Natural killer cell treated with Interleukin-12 subunit alpha and Interleukin-12 subunit beta and Interleukin-15 and Interleukin-18, amount 100 ng/mL, for 72 hours (primary cell): ENCODE data around the gene ZCWPW2. TPM values are rescaled to one million over a fixed set of nuclear protein-coding genes. Genes with fewer than 3 reads are reported as not detected.
A peak's percentile ranks its signal among the peaks of the same experiment; 100 is the strongest.

Source experiments
- ATAC-seq, 2 donors: fragments of 150-1000 bp; cut with Tn5 transposase in 1 of 2; sonication (Bioruptor Pico), chemical (Tn5 transposase) in 1 of 2; 2 replicates each; pipeline ENCODE4 v1.10.0; 2021
- DNase-seq: peaks from one replicate; pipeline ENCODE4 v3.0.0; 2022; ENCODE audit warnings: low spot score
- H3K27ac Mint-ChIP-seq, 2 donors: 1 replicate in 1 of 2; 2 replicates in 1 of 2; pipeline ENCODE4 v1.8.0; 2022; ENCODE audit warnings: mixed read lengths in 2 of 2, mild to moderate bottlenecking in 1 of 2, moderate library complexity in 1 of 2
- H3K27me3 Mint-ChIP-seq, 2 donors: 1 replicate in 1 of 2; 2 replicates in 1 of 2; pipeline ENCODE4 v1.8.0; 2022; ENCODE audit warnings: mixed read lengths in 2 of 2
- H3K36me3 Mint-ChIP-seq: one replicate; pipeline ENCODE4 v1.8.0; 2022; ENCODE audit warnings: mixed read lengths
- H3K4me1 Mint-ChIP-seq, 2 donors: 1 replicate in 1 of 2; 2 replicates in 1 of 2; pipeline ENCODE4 v1.8.0; 2022; ENCODE audit warnings: low read depth in 2 of 2, mixed read lengths in 2 of 2, mild to moderate bottlenecking in 1 of 2
- H3K4me3 Mint-ChIP-seq: one replicate; pipeline ENCODE4 v1.8.0; 2022; ENCODE audit warnings: mixed read lengths
- H3K9me3 Mint-ChIP-seq: 2 replicates; pipeline ENCODE4 v1.8.0; 2022; ENCODE audit warnings: mixed read lengths
- total RNA-seq, 2 donors: library from RNA; stranded (reverse); gene quantifications; one replicate each; pipeline ENCODE4 v1.2.3, GENCODE V29; 2022

The ZCWPW2 gene
- total RNA-seq, 2 donors from 2014 or later: 0.24 TPM; not detected in 1

GRCh38 chr3:28334552-28334951 lies 14.0 kb upstream of the ZCWPW2 start:
- Mint-ChIP-seq H3K4me1 (peaks cover 5 to 24% of the 10 kb centered on the region in 2 donors), H3K27ac (peak overlapping the region in 1 of 2 donors; percentile 16), H3K9me3 (no peaks in the 10 kb centered on the region), H3K36me3 (peaks cover 10% of the 10 kb centered on the region), H3K4me3 (no peak overlapping the region), H3K27me3 (no peaks in the 10 kb centered on the region)
- ATAC-seq (no peak), DNase-seq (no peak)

GRCh38 chr3:28335246-28335645 lies 13.3 kb upstream of the ZCWPW2 start:
- Mint-ChIP-seq H3K4me3 (no peak overlapping the region), H3K27me3 (no peaks in the 10 kb centered on the region), H3K27ac (peak overlapping the region in 1 of 2 donors; percentile 16), H3K9me3 (no peaks in the 10 kb centered on the region), H3K36me3 (peaks cover 10% of the 10 kb centered on the region), H3K4me1 (peaks cover 5 to 23% of the 10 kb centered on the region in 2 donors)
- no peak for DNase-seq
- no peak for ATAC-seq

GRCh38 chr3:28337230-28337629 lies 11.3 kb upstream of the ZCWPW2 start:
- no peak overlapping the region for H3K4me3 Mint-ChIP-seq
- peaks cover 7 to 18% of the 10 kb centered on the region in 2 donors for H3K4me1 Mint-ChIP-seq
- H3K27ac Mint-ChIP-seq: no peak overlapping the region
- H3K27me3 Mint-ChIP-seq: no peaks in the 10 kb centered on the region
- DNase-seq: no peak
- peaks cover 10% of the 10 kb centered on the region for H3K36me3 Mint-ChIP-seq
- no peaks in the 10 kb centered on the region for H3K9me3 Mint-ChIP-seq
- no peak for ATAC-seq

DNA sequence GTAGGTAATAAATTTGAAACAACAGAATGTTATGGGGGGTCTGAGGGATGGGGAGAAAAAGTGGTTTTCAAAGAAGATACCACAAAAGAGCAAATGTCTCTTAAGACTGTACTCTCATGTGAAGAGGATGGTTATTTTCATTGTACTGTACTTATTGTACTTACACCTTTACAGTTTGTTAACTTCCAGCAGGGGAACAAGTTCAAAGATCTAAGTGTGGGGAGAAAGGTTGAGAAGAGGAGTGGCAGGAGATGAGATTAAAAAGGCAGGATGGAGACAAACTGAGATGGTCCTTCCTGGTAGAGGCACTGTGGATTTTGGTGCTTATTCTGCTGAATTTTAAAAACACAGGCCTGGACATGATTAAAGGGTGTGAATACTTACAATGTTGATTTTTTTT lies 5.4 kb upstream of the ZCWPW2 start:
- ATAC-seq (no peak), DNase-seq (no peak)
- Mint-ChIP-seq H3K36me3 (peaks cover 8% of the 10 kb centered on the region), H3K27ac (peak overlapping the region; percentile 9 to 39), H3K4me3 (no peak overlapping the region), H3K4me1 (peaks cover 32 to 43% of the 10 kb centered on the region in 2 donors), H3K27me3 (no peaks in the 10 kb centered on the region), H3K9me3 (no peaks in the 10 kb centered on the region)

DNA sequence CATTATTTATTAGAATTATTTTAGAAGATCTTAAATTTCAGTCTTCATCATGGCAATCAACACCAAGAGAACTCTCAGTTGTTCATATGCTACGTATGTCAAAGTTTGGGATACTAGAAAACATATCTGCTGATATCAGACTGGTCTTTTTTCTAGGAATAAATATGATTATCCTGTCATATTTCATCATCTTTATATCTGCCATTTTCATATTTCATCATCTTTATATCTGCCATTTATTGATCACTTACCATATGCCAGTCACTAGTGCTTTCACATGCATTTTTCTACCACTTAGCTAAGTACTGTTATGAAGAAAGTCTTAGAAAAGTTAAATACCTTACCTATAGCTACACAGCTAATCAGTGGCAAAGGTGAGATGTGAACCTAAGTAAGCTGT lies 2.8 kb upstream of the ZCWPW2 start:
- Mint-ChIP-seq H3K9me3 (no peaks in the 10 kb centered on the region), H3K27me3 (no peaks in the 10 kb centered on the region), H3K36me3 (peaks cover 14% of the 10 kb centered on the region), H3K27ac (no peak overlapping the region), H3K4me1 (peaks cover 40 to 56% of the 10 kb centered on the region in 2 donors), H3K4me3 (no peak overlapping the region)
- no peak for DNase-seq
- no peak for ATAC-seq

- ATAC-seq (no peak), DNase-seq (no peak)
- peak overlapping the region; percentile 97 to 98 for H3K27ac Mint-ChIP-seq
- H3K4me1 Mint-ChIP-seq: peaks cover 36 to 55% of the 10 kb centered on the region in 2 donors
- peaks cover 24% of the 10 kb centered on the region for H3K36me3 Mint-ChIP-seq
- no peaks in the 10 kb centered on the region for H3K9me3 Mint-ChIP-seq
- H3K27me3 Mint-ChIP-seq: no peaks in the 10 kb centered on the region
- H3K4me3 Mint-ChIP-seq: peak overlapping the region; percentile 96
These were observed 902 bp upstream of the ZCWPW2 start for GRCh38 chr3:28347374-28348264.

GRCh38 chr3:28348265-28348628 lies 274 bp upstream of the ZCWPW2 start:
- peak overlapping the region; percentile 96 for H3K4me3 Mint-ChIP-seq
- H3K27me3 Mint-ChIP-seq: no peaks in the 10 kb centered on the region
- DNase-seq (no peak), ATAC-seq (peak; percentile 91 to 92)
- peaks cover 33 to 49% of the 10 kb centered on the region in 2 donors for H3K4me1 Mint-ChIP-seq
- no peaks in the 10 kb centered on the region for H3K9me3 Mint-ChIP-seq
- peaks cover 24% of the 10 kb centered on the region for H3K36me3 Mint-ChIP-seq
- H3K27ac Mint-ChIP-seq: peak overlapping the region; percentile 97 to 98

DNA sequence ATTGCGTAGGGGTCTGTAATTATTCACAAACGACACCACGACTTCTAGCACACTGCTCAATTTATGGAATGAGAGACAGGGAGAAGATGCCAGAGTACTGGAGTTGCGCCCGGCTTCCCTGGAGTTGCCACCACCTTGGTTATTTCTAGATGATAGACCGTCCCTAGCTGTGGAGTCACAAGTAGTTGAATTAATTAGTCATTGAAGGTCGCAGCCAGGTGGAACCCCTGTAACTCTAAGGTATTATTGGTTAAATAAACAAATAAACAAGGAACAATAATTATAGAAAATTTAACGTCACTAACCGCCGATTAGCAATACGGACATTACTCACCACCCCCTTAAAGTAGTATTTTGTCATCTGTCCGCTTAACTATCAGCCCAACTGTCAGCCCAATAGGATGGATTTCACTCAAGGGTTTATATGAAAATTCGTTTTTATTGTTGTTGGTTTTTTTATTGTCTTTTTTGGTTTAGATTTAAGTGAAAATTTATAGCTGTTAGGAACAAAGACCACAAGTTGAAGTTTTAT lies 1.0 kb downstream of the ZCWPW2 start:
- peak overlapping the region; percentile 96 for H3K4me3 Mint-ChIP-seq

DNA sequence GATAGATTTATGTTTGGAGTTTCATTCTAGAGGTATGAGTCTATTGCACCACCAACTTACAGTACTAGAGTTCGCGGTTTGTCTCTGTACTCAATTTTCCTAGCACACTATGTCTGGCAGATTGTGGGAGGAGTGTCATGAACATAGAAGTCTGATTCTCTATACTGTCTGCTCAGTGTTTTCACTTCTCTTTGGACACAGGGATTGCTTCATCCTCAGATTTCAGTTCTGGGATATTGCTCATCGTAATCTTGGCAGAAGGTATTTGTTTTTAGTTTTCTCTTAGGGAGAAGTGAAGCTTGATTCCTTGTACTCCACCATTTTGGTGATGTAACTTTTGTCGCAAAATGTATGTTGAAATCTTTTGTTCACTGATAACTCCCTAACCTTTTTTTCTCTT lies 27.9 kb downstream of the ZCWPW2 start:
- Mint-ChIP-seq H3K9me3 (peaks cover 8% of the 10 kb centered on the region), H3K36me3 (peaks cover 11% of the 10 kb centered on the region), H3K27ac (no peak overlapping the region), H3K4me1 (no peaks in the 10 kb centered on the region), H3K4me3 (no peak overlapping the region), H3K27me3 (peaks cover 20 to 38% of the 10 kb centered on the region in 2 donors)
- ATAC-seq (no peak), DNase-seq (no peak)

More for the DNA sequence above, 1.0 kb downstream of the ZCWPW2 start:
- H3K9me3 Mint-ChIP-seq: peaks cover 3% of the 10 kb centered on the region
- ATAC-seq (no peak), DNase-seq (no peak)
- no peaks in the 10 kb centered on the region for H3K27me3 Mint-ChIP-seq
- peak overlapping the region; percentile 97 to 98 for H3K27ac Mint-ChIP-seq
- H3K36me3 Mint-ChIP-seq: peaks cover 34% of the 10 kb centered on the region
- peaks cover 32 to 47% of the 10 kb centered on the region in 2 donors for H3K4me1 Mint-ChIP-seq

DNA sequence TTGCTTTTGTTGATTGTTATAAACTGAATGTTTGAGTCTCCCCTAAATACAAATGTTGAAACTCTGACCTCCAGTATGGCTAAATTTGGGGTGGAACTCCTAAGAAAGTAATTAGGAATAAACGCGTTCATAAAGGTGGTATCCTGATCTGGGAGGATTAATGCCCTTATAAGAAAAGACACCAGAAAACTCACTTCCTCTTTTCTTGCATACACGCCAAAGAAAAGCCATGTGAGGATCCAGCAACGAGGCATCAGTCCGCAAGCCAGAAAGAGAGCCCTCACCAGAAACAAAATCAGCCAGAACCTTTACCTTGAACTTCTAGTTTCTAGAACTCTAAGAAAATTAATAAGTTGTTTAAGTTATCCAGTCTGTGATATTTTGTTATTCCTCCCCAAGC lies 37.5 kb downstream of the ZCWPW2 start:
- DNase-seq (no peak), ATAC-seq (no peak)
- Mint-ChIP-seq H3K4me3 (no peak overlapping the region), H3K36me3 (no peaks in the 10 kb centered on the region), H3K27me3 (peaks cover 0 to 13% of the 10 kb centered on the region in 2 donors), H3K9me3 (peaks cover 13% of the 10 kb centered on the region), H3K4me1 (no peaks in the 10 kb centered on the region), H3K27ac (no peak overlapping the region)

DNA sequence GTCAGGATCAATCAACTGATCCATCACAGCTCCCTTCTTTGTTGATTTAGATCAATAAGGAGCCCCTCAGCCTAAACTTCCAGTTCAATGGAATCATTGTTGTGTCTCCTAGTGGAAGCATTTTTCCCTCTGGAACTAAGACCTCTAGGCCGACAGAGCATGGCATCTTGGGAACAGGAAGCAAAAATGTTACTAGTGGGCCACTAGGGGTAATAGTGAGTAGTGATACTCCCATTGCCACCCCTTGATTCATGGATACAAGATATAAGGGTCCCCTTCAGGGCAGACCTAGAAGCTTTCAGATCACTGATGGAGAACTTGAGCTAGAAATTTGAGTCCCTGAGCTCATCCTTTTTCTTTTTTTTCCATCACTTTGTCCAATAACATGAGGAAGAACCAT lies 40.5 kb downstream of the ZCWPW2 start:
- peaks cover 15% of the 10 kb centered on the region for H3K36me3 Mint-ChIP-seq
- H3K4me3 Mint-ChIP-seq: no peak overlapping the region
- H3K9me3 Mint-ChIP-seq: peaks cover 19% of the 10 kb centered on the region
- DNase-seq (no peak), ATAC-seq (no peak)
- H3K4me1 Mint-ChIP-seq: no peaks in the 10 kb centered on the region
- H3K27ac Mint-ChIP-seq: no peak overlapping the region
- peaks cover 2 to 28% of the 10 kb centered on the region in 2 donors for H3K27me3 Mint-ChIP-seq

DNA sequence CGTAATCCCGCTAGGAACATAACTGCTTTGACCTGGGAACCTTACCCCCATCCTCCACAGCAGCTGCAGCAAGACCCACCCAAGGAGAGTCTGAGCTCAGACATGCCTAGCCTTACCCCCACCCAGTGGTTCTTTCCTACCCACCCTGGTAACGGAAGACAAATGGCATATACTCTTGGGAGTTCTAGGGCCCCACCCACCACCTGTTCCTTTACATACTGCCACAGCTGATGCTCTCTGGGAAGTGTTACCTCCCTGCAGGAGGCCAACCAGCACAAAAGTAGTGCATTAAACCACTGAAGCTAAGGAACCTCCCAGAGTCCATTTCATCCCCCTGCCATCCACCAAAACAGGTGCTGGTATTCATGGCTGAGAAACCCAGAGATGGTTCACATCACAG lies 50.7 kb downstream of the ZCWPW2 start:
- Mint-ChIP-seq H3K4me3 (no peak overlapping the region), H3K9me3 (peaks cover 21% of the 10 kb centered on the region), H3K27ac (no peak overlapping the region), H3K27me3 (no peaks in the 10 kb centered on the region), H3K36me3 (peaks cover 33% of the 10 kb centered on the region), H3K4me1 (no peaks in the 10 kb centered on the region)
- no peak for ATAC-seq
- no peak for DNase-seq

DNA sequence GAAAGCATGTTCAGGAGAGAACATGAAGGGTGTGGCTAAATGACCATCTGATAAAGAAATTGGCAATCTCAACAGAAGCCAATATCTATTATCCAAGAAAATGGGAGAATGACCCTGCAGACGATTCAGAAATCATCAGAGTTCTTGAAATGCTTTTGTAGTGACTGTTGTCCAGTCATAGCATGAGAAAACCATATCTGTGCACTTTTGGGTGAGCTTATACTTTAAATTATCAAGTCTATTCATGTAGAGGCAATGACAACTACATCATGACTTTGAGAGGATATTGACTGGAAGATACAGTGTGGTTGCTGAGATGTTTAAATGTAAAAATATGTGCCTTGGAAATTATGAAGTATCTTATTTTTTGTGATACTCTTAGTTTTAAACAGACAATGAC lies 57.7 kb downstream of the ZCWPW2 start:
- peaks cover 11% of the 10 kb centered on the region for H3K9me3 Mint-ChIP-seq
- DNase-seq: no peak
- ATAC-seq: no peak
- no peaks in the 10 kb centered on the region for H3K4me1 Mint-ChIP-seq
- H3K4me3 Mint-ChIP-seq: no peak overlapping the region
- H3K27me3 Mint-ChIP-seq: no peaks in the 10 kb centered on the region
- peaks cover 18% of the 10 kb centered on the region for H3K36me3 Mint-ChIP-seq
- H3K27ac Mint-ChIP-seq: no peak overlapping the region

GRCh38 chr3:28449398-28449797 lies 100.9 kb downstream of the ZCWPW2 start:
- no peak overlapping the region for H3K27ac Mint-ChIP-seq
- H3K4me3 Mint-ChIP-seq: no peak overlapping the region

More at GRCh38 chr3:28449398-28449797, 100.9 kb downstream of the ZCWPW2 start:
- H3K36me3 Mint-ChIP-seq: peaks cover 3% of the 10 kb centered on the region
- no peak for ATAC-seq
- H3K27me3 Mint-ChIP-seq: no peaks in the 10 kb centered on the region
- no peaks in the 10 kb centered on the region for H3K4me1 Mint-ChIP-seq
- DNase-seq: no peak
- H3K9me3 Mint-ChIP-seq: peaks cover 11% of the 10 kb centered on the region
